H9 (cell line): ENCODE results near the gene MAGT1. TPM values are rescaled to one million over a fixed set of nuclear protein-coding genes. Genes with fewer than 3 reads are reported as not detected.

Experiments used
- DNase-seq: peaks from one replicate; pipeline ENCODE4 v3.0.0-alpha.2; 2017
- H2AFZ ChIP-seq: one replicate; pipeline ENCODE4 v1.6.1; 2013; ENCODE audit warnings: mild to moderate bottlenecking, low read length, control low read depth, moderate library complexity
- H2AK5ac ChIP-seq: 2 replicates; pipeline ENCODE4 v1.6.1; 2013; ENCODE audit warnings: low read length, control low read depth, mixed read lengths; ENCODE audit not compliant: insufficient read length
- H2BK120ac ChIP-seq: one replicate; pipeline ENCODE4 v1.6.1; 2013; ENCODE audit warnings: low read depth, mild to moderate bottlenecking, low read length, control low read depth, inconsistent platforms; ENCODE audit not compliant: poor library complexity, severe bottlenecking
- H2BK12ac ChIP-seq: 2 replicates; pipeline ENCODE4 v1.6.1; 2013; ENCODE audit warnings: low read length, control low read depth, mixed read lengths, low read depth; ENCODE audit not compliant: insufficient read length
- H2BK15ac ChIP-seq: 2 replicates; pipeline ENCODE4 v1.6.1; 2013; ENCODE audit warnings: low read depth, low read length, control low read depth
- H2BK20ac ChIP-seq: one replicate; pipeline ENCODE4 v1.6.1; 2013; ENCODE audit warnings: low read depth, mild to moderate bottlenecking, low read length, control low read depth, inconsistent platforms; ENCODE audit not compliant: poor library complexity, severe bottlenecking
- H2BK5ac ChIP-seq: 2 replicates; pipeline ENCODE4 v1.6.1; 2013; ENCODE audit warnings: low read length, control low read depth, mixed read lengths; ENCODE audit not compliant: insufficient read length
- H3K14ac ChIP-seq: 2 replicates; pipeline ENCODE4 v1.6.1; 2013; ENCODE audit warnings: low read length, control low read depth; ENCODE audit not compliant: insufficient read depth
- H3K18ac ChIP-seq: 2 replicates; pipeline ENCODE4 v1.6.1; 2013; ENCODE audit warnings: low read depth, mild to moderate bottlenecking, mixed read lengths, low read length, control low read depth; ENCODE audit not compliant: insufficient read length
- H3K23ac ChIP-seq: 2 replicates; pipeline ENCODE4 v1.6.1; 2013; ENCODE audit warnings: low read length, control low read depth, mixed read lengths, low read depth; ENCODE audit not compliant: insufficient read length
- H3K23me2 ChIP-seq: 2 replicates; pipeline ENCODE4 v1.6.1; 2013; ENCODE audit warnings: low read depth, mild to moderate bottlenecking, mixed read lengths, low read length, control low read depth; ENCODE audit not compliant: insufficient read length, poor library complexity, severe bottlenecking
- H3K27ac ChIP-seq: 2 replicates; pipeline ENCODE4 v1.5.1; 2013; ENCODE audit warnings: low read length, control low read depth, mixed read lengths, low read depth; ENCODE audit not compliant: insufficient read length
- H3K27me3 ChIP-seq: 2 replicates; pipeline ENCODE4 v1.6.1; 2013; ENCODE audit warnings: low read length, control low read depth, inconsistent platforms; ENCODE audit not compliant: insufficient read depth
- H3K4ac ChIP-seq: 2 replicates; pipeline ENCODE4 v1.6.1; 2013; ENCODE audit warnings: low read depth, mild to moderate bottlenecking, control low read depth, inconsistent platforms, low read length, moderate library complexity
- H3K4me1 ChIP-seq: 2 replicates; pipeline ENCODE4 v1.6.1; 2013; ENCODE audit warnings: low read length, control low read depth, inconsistent platforms; ENCODE audit not compliant: insufficient read depth
- H3K4me2 ChIP-seq: 2 replicates; pipeline ENCODE4 v1.6.1; 2013; ENCODE audit warnings: low read length, control low read depth, mixed read lengths; ENCODE audit not compliant: insufficient read length, insufficient read depth
- H3K56ac ChIP-seq: 2 replicates; pipeline ENCODE4 v1.6.1; 2013; ENCODE audit warnings: low read depth, mild to moderate bottlenecking, mixed read lengths, low read length, control low read depth; ENCODE audit not compliant: insufficient read length
- H3K79me1 ChIP-seq: 2 replicates; pipeline ENCODE4 v1.6.1; 2013; ENCODE audit warnings: low read depth, mild to moderate bottlenecking, moderate library complexity, low read length, control low read depth, inconsistent platforms; ENCODE audit not compliant: insufficient read depth, poor library complexity, severe bottlenecking
- H3K79me2 ChIP-seq: 2 replicates; pipeline ENCODE4 v1.6.1; 2013; ENCODE audit warnings: low read length, control low read depth, inconsistent platforms; ENCODE audit not compliant: insufficient read depth
- H3K9ac ChIP-seq: 2 replicates; pipeline ENCODE4 v1.6.1; 2013; ENCODE audit warnings: low read length, control low read depth, mixed read lengths; ENCODE audit not compliant: insufficient read length; ENCODE audit errors: extremely low read depth
- H3K9me3 ChIP-seq: one replicate; pipeline ENCODE4 v1.6.1; 2013; ENCODE audit warnings: low read depth, low read length, inconsistent platforms; ENCODE audit not compliant: control insufficient read depth
- H3T11ph ChIP-seq: one replicate; pipeline ENCODE4 v1.6.1; 2013; ENCODE audit warnings: mild to moderate bottlenecking, low read length, control low read depth, inconsistent platforms
- H4K20me1 ChIP-seq: one replicate; pipeline ENCODE4 v1.6.1; 2013; ENCODE audit not compliant: control insufficient read depth, insufficient read length, insufficient read depth
- H4K5ac ChIP-seq: 2 replicates; pipeline ENCODE4 v1.6.1; 2013; ENCODE audit warnings: low read depth, mild to moderate bottlenecking, mixed read lengths, low read length, control low read depth; ENCODE audit not compliant: insufficient read length
- H4K8ac ChIP-seq: replicated peaks from 2 replicates; pipeline ENCODE4 v1.6.1; 2013; ENCODE audit warnings: low read length, control low read depth, mixed read lengths, low read depth; ENCODE audit not compliant: insufficient read length
- H4K91ac ChIP-seq: 2 replicates; pipeline ENCODE4 v1.6.1; 2013; ENCODE audit warnings: low read depth, mild to moderate bottlenecking, moderate library complexity, mixed read lengths, low read length, control low read depth; ENCODE audit not compliant: insufficient read length
- H3K27ac Mint-ChIP-seq, 3 experiments: 2 replicates in 2 of 3; 3 replicates in 1 of 3; pipeline ENCODE4 v1.8.0; 2020 to 2021; ENCODE audit warnings: mixed read lengths in 3 of 3, mild to moderate bottlenecking in 1 of 3, moderate library complexity in 1 of 3
- H3K27me3 Mint-ChIP-seq: 2 replicates; pipeline ENCODE4 v1.8.0; 2021; ENCODE audit warnings: low read depth, mild to moderate bottlenecking, moderate library complexity, mixed read lengths
- H3K36me3 Mint-ChIP-seq, 3 experiments: 2 replicates in 2 of 3; 3 replicates in 1 of 3; pipeline ENCODE4 v1.8.0; 2020 to 2021; ENCODE audit warnings: low read depth in 3 of 3, mixed read lengths in 3 of 3; ENCODE audit not compliant: insufficient read depth in 1 of 3
- H3K4me1 Mint-ChIP-seq, 2 experiments: 2 replicates each; pipeline ENCODE4 v1.8.0; 2020; ENCODE audit warnings: mixed read lengths in 2 of 2
- H3K4me3 Mint-ChIP-seq, 2 experiments: 2 replicates in 1 of 2; 3 replicates in 1 of 2; pipeline ENCODE4 v1.8.0; 2020 to 2021; ENCODE audit warnings: mild to moderate bottlenecking in 2 of 2, mixed read lengths in 2 of 2, moderate library complexity in 1 of 2
- H3K9me3 Mint-ChIP-seq, 2 experiments: 2 replicates in 1 of 2; 3 replicates in 1 of 2; pipeline ENCODE4 v1.8.0; 2020; ENCODE audit warnings: mild to moderate bottlenecking in 2 of 2, mixed read lengths in 2 of 2, moderate library complexity in 1 of 2
- CTCF ChIP-seq: fragments of 200-600 bp; sonication (generic); conservative IDR thresholded peaks from 3 replicates; pipeline ENCODE4 v1.8.0; 2021; ENCODE audit warnings: antibody characterized with exemption, mild to moderate bottlenecking
- WGBS: extraction: QIAGEN DNeasy Blood & Tissue Kit; methylation state at CpG from one replicate; pipeline ENCODE4 v1.1.7; 2013; ENCODE audit warnings: missing lambda C conversion rate, low lambda C conversion rate, mixed read lengths; ENCODE audit not compliant: insufficient read length; ENCODE audit errors: extremely low coverage; 5-methylcytosine and 5-hydroxymethylcytosine counted together
- total RNA-seq: library from RNA; stranded (reverse); gene quantifications from 2 replicates; pipeline ENCODE4 v1.2.1, GENCODE V29; 2021

Gene MAGT1
- total RNA-seq, 1 experiment from 2014 or later, result 42.8 TPM

GRCh38 chrX:77788050-77788449, 107.2 kb downstream of the MAGT1 start:
- H3K27ac Mint-ChIP-seq, result no peak overlapping the region
- no CpG with 5 or more reads among the region's 2 CpGs for WGBS
- H2BK5ac ChIP-seq, result no peak overlapping the region
- TF ChIP-seq CTCF, result no peak
- no peak overlapping the region for H3K4me3 Mint-ChIP-seq
- no peaks in the 10 kb centered on the region for H4K20me1 ChIP-seq
- peaks cover 4 to 7% (median 5%) of the 10 kb centered on the region in 3 experiments; a peak in 4 of 7 replicates for H3K36me3 Mint-ChIP-seq
- H3K23ac ChIP-seq, result no peak overlapping the region
- peaks cover 9 to 14% of the 10 kb centered on the region in 2 experiments for H3K4me1 Mint-ChIP-seq
- H3K27me3 Mint-ChIP-seq, result no peaks in the 10 kb centered on the region
- no peak overlapping the region for H3K4ac ChIP-seq
- H3K79me2 ChIP-seq, result peaks cover 16% of the 10 kb centered on the region; the same call in 1 of the 2 replicates
- no peak overlapping the region for H3K14ac ChIP-seq
- no peak overlapping the region for H3K4me2 ChIP-seq
- H4K5ac ChIP-seq, result no peak overlapping the region
- H2BK15ac ChIP-seq, result no peak overlapping the region
- H3K27me3 ChIP-seq, result no peaks in the 10 kb centered on the region
- H3K9me3 ChIP-seq, result peaks cover 19% of the 10 kb centered on the region
- no peak overlapping the region for H4K8ac ChIP-seq
- H2AK5ac ChIP-seq, result no peak overlapping the region
- no peak overlapping the region for H3T11ph ChIP-seq
- no peak overlapping the region for H3K18ac ChIP-seq
- H2BK20ac ChIP-seq, result no peak overlapping the region
- H2AFZ ChIP-seq, result no peak overlapping the region
- peaks cover 54 to 58% of the 10 kb centered on the region in 2 experiments for H3K9me3 Mint-ChIP-seq
- no peak overlapping the region for H4K91ac ChIP-seq
- H3K27ac ChIP-seq, result no peak overlapping the region
- no peak overlapping the region for H3K9ac ChIP-seq
- DNase-seq, result no peak
- H3K79me1 ChIP-seq, result no peaks in the 10 kb centered on the region
- no peak overlapping the region for H3K56ac ChIP-seq
- no peak overlapping the region for H2BK12ac ChIP-seq
- no peak overlapping the region for H2BK120ac ChIP-seq
- no peaks in the 10 kb centered on the region for H3K23me2 ChIP-seq
- H3K4me1 ChIP-seq, result 0 out of 2 replicates have a peak, but pooled peaks cover 2% of the 10 kb centered on the region
